AG04449 (cell line): ENCODE measurements around the gene GALNTL6.
A peak's percentile ranks its signal among the peaks of the same experiment; 100 is the strongest.

Experiments used
- CTCF ChIA-PET: fragments of 350-600 bp; formaldehyde crosslinking; extraction: SDS; loops from one replicate; lab custom pipeline; 2021; ENCODE audit warnings: antibody characterized with exemption; lab: Yijun Ruan, JAX
- POLR2A ChIA-PET: fragments of 400-600, 350-600 bp; formaldehyde crosslinking; extraction: SDS; loops from one replicate; lab custom pipeline; 2020; ENCODE audit warnings: antibody characterized with exemption, inconsistent platforms; lab: Yijun Ruan, JAX
- DNase-seq: peaks from one replicate; pipeline ENCODE4 v3.0.0-alpha.2; 2010; ENCODE audit warnings: low read depth, low spot score
- H3K4me3 ChIP-seq: 2 replicates; pipeline ENCODE4 v1.5.1; 2011; ENCODE audit warnings: low read depth, mild to moderate bottlenecking, control low read depth, low read length
- TF ChIP-seq, protein P1 (sequence below): IDR thresholded peaks from one replicate; pipeline ENCODE4 v1.5.1; 2011; ENCODE audit warnings: mild to moderate bottlenecking, moderate library complexity, low read length, control low read depth, inconsistent platforms; ENCODE audit not compliant: insufficient read depth; ENCODE audit errors: missing control alignments

The GALNTL6 gene

DNA sequence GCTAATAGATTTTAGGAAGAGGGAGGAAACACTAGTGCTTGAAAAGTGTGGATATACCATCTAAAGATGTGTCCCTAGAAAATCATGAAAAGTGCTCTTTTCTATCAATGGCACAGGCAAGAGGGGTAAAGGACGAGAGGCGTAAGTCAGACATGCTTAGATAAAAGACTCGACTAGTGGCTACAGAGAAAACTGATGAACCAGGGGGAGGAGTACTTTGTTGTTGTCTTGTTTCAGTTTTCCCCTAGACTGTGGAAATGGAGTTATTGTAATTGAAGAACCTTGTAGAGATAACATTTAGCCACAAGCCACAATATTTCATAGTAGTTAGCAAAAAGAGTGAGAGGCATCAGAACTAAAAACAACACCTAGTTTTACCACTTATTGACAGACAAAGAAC lies 21.4 kb downstream of the GALNTL6 start:
- ChIA-PET CTCF (no interaction called here), POLR2A (no interaction called here)
- no peak overlapping the region for H3K4me3 ChIP-seq
- DNase-seq = no peak
- TF ChIP-seq, protein P1, sequence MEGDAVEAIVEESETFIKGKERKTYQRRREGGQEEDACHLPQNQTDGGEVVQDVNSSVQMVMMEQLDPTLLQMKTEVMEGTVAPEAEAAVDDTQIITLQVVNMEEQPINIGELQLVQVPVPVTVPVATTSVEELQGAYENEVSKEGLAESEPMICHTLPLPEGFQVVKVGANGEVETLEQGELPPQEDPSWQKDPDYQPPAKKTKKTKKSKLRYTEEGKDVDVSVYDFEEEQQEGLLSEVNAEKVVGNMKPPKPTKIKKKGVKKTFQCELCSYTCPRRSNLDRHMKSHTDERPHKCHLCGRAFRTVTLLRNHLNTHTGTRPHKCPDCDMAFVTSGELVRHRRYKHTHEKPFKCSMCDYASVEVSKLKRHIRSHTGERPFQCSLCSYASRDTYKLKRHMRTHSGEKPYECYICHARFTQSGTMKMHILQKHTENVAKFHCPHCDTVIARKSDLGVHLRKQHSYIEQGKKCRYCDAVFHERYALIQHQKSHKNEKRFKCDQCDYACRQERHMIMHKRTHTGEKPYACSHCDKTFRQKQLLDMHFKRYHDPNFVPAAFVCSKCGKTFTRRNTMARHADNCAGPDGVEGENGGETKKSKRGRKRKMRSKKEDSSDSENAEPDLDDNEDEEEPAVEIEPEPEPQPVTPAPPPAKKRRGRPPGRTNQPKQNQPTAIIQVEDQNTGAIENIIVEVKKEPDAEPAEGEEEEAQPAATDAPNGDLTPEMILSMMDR = no peak

GRCh38 chr4:171843456-171843855 lies 30.3 kb downstream of the GALNTL6 start:
- DNase-seq = no peak
- TF ChIP-seq, protein P1 = no peak
- ChIA-PET POLR2A (no interaction called here), CTCF (no interaction called here)
- no peak overlapping the region for H3K4me3 ChIP-seq

DNA sequence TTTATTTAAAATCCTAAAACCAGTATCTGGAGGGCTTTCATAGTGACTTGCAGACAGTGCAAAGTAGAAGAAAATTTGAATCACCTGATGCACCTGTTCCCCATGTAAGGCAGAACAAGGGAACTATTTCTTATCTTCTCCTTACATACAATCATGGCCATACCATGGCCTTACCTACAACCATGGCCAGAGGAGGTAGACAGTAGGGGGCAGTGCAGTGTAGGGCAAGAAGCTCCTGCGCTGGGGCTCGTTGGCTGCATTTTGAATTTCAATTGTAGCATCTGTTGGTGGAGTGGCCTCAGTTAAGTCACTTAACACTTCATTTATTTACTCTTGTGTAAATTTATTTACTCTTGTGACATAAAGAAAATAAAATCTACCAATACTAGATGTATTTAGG lies 33.0 kb downstream of the GALNTL6 start:
- TF ChIP-seq, protein P1 = peak; percentile 77
- DNase-seq = peak; percentile 17
- ChIA-PET CTCF (interaction anchor here (0.9 to 4.6 kb wide), 6 partner anchors 15 to 1711 kb away, joined by 3 to 23 read pairs (median 4); no protein-coding TSS in a partner anchor), POLR2A (no interaction called here)
- H3K4me3 ChIP-seq = no peak overlapping the region

GRCh38 chr4:171846893-171847292 lies 33.7 kb downstream of the GALNTL6 start:
- no peak overlapping the region for H3K4me3 ChIP-seq
- CTCF ChIA-PET = interaction anchor here (1.0 to 4.6 kb wide), 3 partner anchors 298 to 1587 kb away, joined by 3 to 23 read pairs (median 5); no protein-coding TSS in a partner anchor
- POLR2A ChIA-PET = no interaction called here
- TF ChIP-seq, protein P1 = no peak
- DNase-seq = no peak

DNA sequence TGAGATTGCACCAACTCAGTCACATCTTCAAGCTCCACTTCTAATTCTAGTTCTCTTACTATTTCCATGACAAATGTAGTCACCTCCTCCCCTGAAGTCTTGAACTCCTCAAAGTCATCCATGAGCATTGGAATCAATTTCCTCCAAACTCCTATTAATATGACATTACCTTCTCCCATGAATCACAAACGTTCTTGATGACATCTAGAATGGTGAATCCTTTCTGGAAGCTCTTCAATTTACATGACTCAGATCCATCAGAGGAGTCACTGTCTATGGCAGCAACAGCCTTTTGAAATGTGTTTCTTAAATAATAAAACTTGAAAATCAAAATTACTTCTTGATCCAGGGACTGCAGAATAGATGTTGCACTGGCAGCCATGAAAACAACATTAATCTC lies 34.5 kb downstream of the GALNTL6 start:
- TF ChIP-seq, protein P1 = no peak
- POLR2A ChIA-PET = no interaction called here
- no peak overlapping the region for H3K4me3 ChIP-seq
- DNase-seq = no peak
- CTCF ChIA-PET = interaction anchor here (1.6 to 4.6 kb wide), 2 partner anchors 300 to 354 kb away, joined by 4 to 23 read pairs; no protein-coding TSS in a partner anchor

GRCh38 chr4:171849686-171850222 lies 36.5 kb downstream of the GALNTL6 start:
- CTCF ChIA-PET = no interaction called here
- POLR2A ChIA-PET = no interaction called here
- TF ChIP-seq, protein P1 = no peak
- H3K4me3 ChIP-seq = no peak overlapping the region
- no peak for DNase-seq
